Liver (tissue), 9 donors: ENCODE measurements around the gene HSFX3. TPM values are rescaled to one million over a fixed set of nuclear protein-coding genes. Genes with fewer than 3 reads are reported as not detected.

Source experiments
- DNase-seq: peaks from one replicate; pipeline ENCODE4 v3.0.0-alpha.2; 2017; ENCODE audit warnings: low spot score
- H3K27ac ChIP-seq, 2 donors: one replicate each; pipeline ENCODE4 v1.7.0; 2013; ENCODE audit warnings: inconsistent platforms in 2 of 2, low read length in 2 of 2, control low read depth in 1 of 2, low read depth in 1 of 2, mild to moderate bottlenecking in 1 of 2
- H3K27me3 ChIP-seq, 4 donors: one replicate each; pipeline versions ENCODE4 v1.6.1 to v1.7.0; 2013; ENCODE audit warnings: low read length in 3 of 4, inconsistent platforms in 1 of 4, mild to moderate bottlenecking in 1 of 4, moderate library complexity in 1 of 4; ENCODE audit not compliant: control insufficient read depth in 4 of 4, insufficient read depth in 4 of 4
- H3K36me3 ChIP-seq, 4 donors: one replicate each; pipeline versions ENCODE4 v1.6.1 to v1.7.0; 2013; ENCODE audit warnings: low read length in 3 of 4, mild to moderate bottlenecking in 3 of 4, low read depth in 1 of 4, moderate library complexity in 1 of 4; ENCODE audit not compliant: control insufficient read depth in 4 of 4, insufficient read depth in 3 of 4
- H3K4me1 ChIP-seq, 4 donors: one replicate each; pipeline versions ENCODE4 v1.6.1 to v1.7.0; 2013; ENCODE audit warnings: low read length in 3 of 4, mild to moderate bottlenecking in 3 of 4, moderate library complexity in 1 of 4; ENCODE audit not compliant: control insufficient read depth in 4 of 4, insufficient read depth in 4 of 4
- H3K4me3 ChIP-seq, 3 donors: one replicate each; pipeline versions ENCODE4 v1.6.1 to v1.7.0; 2013; ENCODE audit warnings: low read length in 3 of 3, control low read depth in 1 of 3, low read depth in 1 of 3, mild to moderate bottlenecking in 1 of 3
- H3K9ac ChIP-seq, 2 donors: one replicate each; pipeline ENCODE4 v1.7.0; 2013; ENCODE audit warnings: low read length in 2 of 2, mild to moderate bottlenecking in 2 of 2, moderate library complexity in 2 of 2, control low read depth in 1 of 2, low read depth in 1 of 2
- H3K9me3 ChIP-seq, 4 donors: one replicate each; pipeline versions ENCODE4 v1.6.1 to v1.7.0; 2013; ENCODE audit warnings: low read length in 3 of 4; ENCODE audit not compliant: control insufficient read depth in 4 of 4
- EGR1 ChIP-seq, 2 donors: IDR thresholded peaks; 2 replicates each; pipeline ENCODE4 v1.6.1; 2016 to 2018; ENCODE audit warnings: antibody characterized with exemption in 2 of 2, low read depth in 2 of 2
- FOXA1 ChIP-seq: IDR thresholded peaks from 2 replicates; pipeline ENCODE4 v1.6.1; 2016; ENCODE audit warnings: antibody characterized with exemption
- FOXA2 ChIP-seq: IDR thresholded peaks from 2 replicates; pipeline ENCODE4 v1.6.1; 2016; ENCODE audit warnings: antibody characterized with exemption
- GABPA ChIP-seq, 2 donors: IDR thresholded peaks in 1 of 2; conservative IDR thresholded peaks in 1 of 2; 2 replicates each; pipeline ENCODE4 v1.6.1; 2016; ENCODE audit warnings: antibody characterized with exemption in 2 of 2, mild to moderate bottlenecking in 1 of 2, moderate library complexity in 1 of 2
- HNF4G ChIP-seq: IDR thresholded peaks from 2 replicates; pipeline ENCODE4 v1.6.1; 2016; ENCODE audit warnings: antibody characterized with exemption
- JUND ChIP-seq, 2 donors: IDR thresholded peaks; 2 replicates each; pipeline ENCODE4 v1.6.1; 2016; ENCODE audit warnings: antibody characterized with exemption in 2 of 2
- MAX ChIP-seq: IDR thresholded peaks from 2 replicates; pipeline ENCODE4 v1.6.1; 2016; ENCODE audit warnings: antibody characterized with exemption
- NR2F2 ChIP-seq: IDR thresholded peaks from 2 replicates; pipeline ENCODE4 v1.6.1; 2016; ENCODE audit warnings: antibody characterized with exemption
- RAD21 ChIP-seq, 2 donors: IDR thresholded peaks; 2 replicates each; pipeline ENCODE4 v1.6.1; 2016; ENCODE audit warnings: antibody characterized with exemption in 2 of 2, mild to moderate bottlenecking in 2 of 2
- RXRA ChIP-seq, 2 donors: IDR thresholded peaks; 2 replicates each; pipeline ENCODE4 v1.6.1; 2017 to 2018; ENCODE audit warnings: antibody characterized with exemption in 2 of 2, mild to moderate bottlenecking in 1 of 2
- SP1 ChIP-seq: IDR thresholded peaks from 2 replicates; pipeline ENCODE4 v1.6.1; 2018; ENCODE audit warnings: antibody characterized with exemption, mild to moderate bottlenecking
- TAF1 ChIP-seq: conservative IDR thresholded peaks from 2 replicates; pipeline ENCODE4 v1.6.1; 2016; ENCODE audit warnings: antibody characterized with exemption, mild to moderate bottlenecking
- YY1 ChIP-seq: IDR thresholded peaks from 2 replicates; pipeline ENCODE4 v1.6.1; 2016; ENCODE audit warnings: antibody characterized with exemption, mild to moderate bottlenecking
- ZBTB33 ChIP-seq: IDR thresholded peaks from 2 replicates; pipeline ENCODE4 v1.6.1; 2016; ENCODE audit warnings: antibody characterized with exemption
- WGBS: extraction: QIAGEN DNeasy Blood & Tissue Kit; methylation state at CpG from one replicate; pipeline ENCODE4 v1.1.7; 2013; 5-methylcytosine and 5-hydroxymethylcytosine counted together
- polyA plus RNA-seq, 2 donors: library from polyadenylated mRNA; stranded (reverse) in 1 of 2; unstranded in 1 of 2; fragments of 200-250 nt in 1 of 2; fragments of >200 nt in 1 of 2; fragmentation: Nextera tagmentation in 1 of 2; extraction: Ambion mirVana in 1 of 2; gene quantifications; one replicate each; pipeline versions ENCODE4 v1.2.1 to v1.2.3, GENCODE V29; 2013 to 2015
- total RNA-seq, 2 donors: library from RNA; depleted of rRNA; stranded (reverse); fragments of >200 nt; gene quantifications; one replicate each; pipeline ENCODE4 v1.2.3, GENCODE V29; 2014
- TF ChIP-seq, protein P1 (sequence below): fragments of 150-350 bp; IDR thresholded peaks from 2 replicates; pipeline ENCODE4 v1.5.1; 2017; ENCODE audit warnings: improper control_type of control experiment, low read depth, low read length; ENCODE audit not compliant: missing input control
- TF ChIP-seq, protein P2 (sequence below): IDR thresholded peaks from 2 replicates; pipeline ENCODE4 v1.6.1; 2016; ENCODE audit warnings: antibody characterized with exemption, mild to moderate bottlenecking
- donor health status: healthy.
- donor health status: healthy.
- donor health status: healthy.
- donor health status: healthy.
- donor health status: healthy.

The HSFX3 gene
- total and polyA plus RNA-seq, 4 donors, result not detected

GRCh38 chrX:149570668-149571067 lies 20.9 kb upstream of the HSFX3 start:
- Histone ChIP-seq H3K36me3 (no peaks in the 10 kb centered on the region), H3K27ac (no peak overlapping the region), H3K4me1 (no peaks in the 10 kb centered on the region), H3K9ac (no peak overlapping the region), H3K9me3 (no peaks in the 10 kb centered on the region), H3K4me3 (no peak overlapping the region), H3K27me3 (no peaks in the 10 kb centered on the region)
- WGBS, result 69% methylated on average over 6 of the region's 6 CpGs
- TF ChIP-seq TAF1, result no peak
- TF ChIP-seq ZBTB33, result no peak
- no peak for TF ChIP-seq FOXA1
- TF ChIP-seq JUND (IDR thresholded peaks at IDR 0.05), result no peak
- TF ChIP-seq FOXA2, result no peak
- TF ChIP-seq GABPA (IDR thresholded peaks at IDR 0.05 in 1 of 2, conservative IDR thresholded peaks at IDR 0.05 in 1 of 2), result no peak
- TF ChIP-seq RAD21 (IDR thresholded peaks at IDR 0.05), result no peak
- TF ChIP-seq HNF4G, result no peak
- no peak for TF ChIP-seq YY1
- DNase-seq, result no peak

- TF ChIP-seq TAF1 (no peak), MAX (no peak), RAD21 (IDR thresholded peaks at IDR 0.05) (no peak), FOXA1 (no peak), SP1 (no peak), EGR1 (IDR thresholded peaks at IDR 0.05; ENCODE audit: low read depth in 2 of 2) (no peak), YY1 (no peak), GABPA (IDR thresholded peaks at IDR 0.05 in 1 of 2, conservative IDR thresholded peaks at IDR 0.05 in 1 of 2) (no peak), RXRA (IDR thresholded peaks at IDR 0.05) (no peak), JUND (IDR thresholded peaks at IDR 0.05) (no peak), FOXA2 (no peak), NR2F2 (no peak)
- TF ChIP-seq, protein P1, sequence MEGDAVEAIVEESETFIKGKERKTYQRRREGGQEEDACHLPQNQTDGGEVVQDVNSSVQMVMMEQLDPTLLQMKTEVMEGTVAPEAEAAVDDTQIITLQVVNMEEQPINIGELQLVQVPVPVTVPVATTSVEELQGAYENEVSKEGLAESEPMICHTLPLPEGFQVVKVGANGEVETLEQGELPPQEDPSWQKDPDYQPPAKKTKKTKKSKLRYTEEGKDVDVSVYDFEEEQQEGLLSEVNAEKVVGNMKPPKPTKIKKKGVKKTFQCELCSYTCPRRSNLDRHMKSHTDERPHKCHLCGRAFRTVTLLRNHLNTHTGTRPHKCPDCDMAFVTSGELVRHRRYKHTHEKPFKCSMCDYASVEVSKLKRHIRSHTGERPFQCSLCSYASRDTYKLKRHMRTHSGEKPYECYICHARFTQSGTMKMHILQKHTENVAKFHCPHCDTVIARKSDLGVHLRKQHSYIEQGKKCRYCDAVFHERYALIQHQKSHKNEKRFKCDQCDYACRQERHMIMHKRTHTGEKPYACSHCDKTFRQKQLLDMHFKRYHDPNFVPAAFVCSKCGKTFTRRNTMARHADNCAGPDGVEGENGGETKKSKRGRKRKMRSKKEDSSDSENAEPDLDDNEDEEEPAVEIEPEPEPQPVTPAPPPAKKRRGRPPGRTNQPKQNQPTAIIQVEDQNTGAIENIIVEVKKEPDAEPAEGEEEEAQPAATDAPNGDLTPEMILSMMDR, result no peak
- TF ChIP-seq, protein P2, sequence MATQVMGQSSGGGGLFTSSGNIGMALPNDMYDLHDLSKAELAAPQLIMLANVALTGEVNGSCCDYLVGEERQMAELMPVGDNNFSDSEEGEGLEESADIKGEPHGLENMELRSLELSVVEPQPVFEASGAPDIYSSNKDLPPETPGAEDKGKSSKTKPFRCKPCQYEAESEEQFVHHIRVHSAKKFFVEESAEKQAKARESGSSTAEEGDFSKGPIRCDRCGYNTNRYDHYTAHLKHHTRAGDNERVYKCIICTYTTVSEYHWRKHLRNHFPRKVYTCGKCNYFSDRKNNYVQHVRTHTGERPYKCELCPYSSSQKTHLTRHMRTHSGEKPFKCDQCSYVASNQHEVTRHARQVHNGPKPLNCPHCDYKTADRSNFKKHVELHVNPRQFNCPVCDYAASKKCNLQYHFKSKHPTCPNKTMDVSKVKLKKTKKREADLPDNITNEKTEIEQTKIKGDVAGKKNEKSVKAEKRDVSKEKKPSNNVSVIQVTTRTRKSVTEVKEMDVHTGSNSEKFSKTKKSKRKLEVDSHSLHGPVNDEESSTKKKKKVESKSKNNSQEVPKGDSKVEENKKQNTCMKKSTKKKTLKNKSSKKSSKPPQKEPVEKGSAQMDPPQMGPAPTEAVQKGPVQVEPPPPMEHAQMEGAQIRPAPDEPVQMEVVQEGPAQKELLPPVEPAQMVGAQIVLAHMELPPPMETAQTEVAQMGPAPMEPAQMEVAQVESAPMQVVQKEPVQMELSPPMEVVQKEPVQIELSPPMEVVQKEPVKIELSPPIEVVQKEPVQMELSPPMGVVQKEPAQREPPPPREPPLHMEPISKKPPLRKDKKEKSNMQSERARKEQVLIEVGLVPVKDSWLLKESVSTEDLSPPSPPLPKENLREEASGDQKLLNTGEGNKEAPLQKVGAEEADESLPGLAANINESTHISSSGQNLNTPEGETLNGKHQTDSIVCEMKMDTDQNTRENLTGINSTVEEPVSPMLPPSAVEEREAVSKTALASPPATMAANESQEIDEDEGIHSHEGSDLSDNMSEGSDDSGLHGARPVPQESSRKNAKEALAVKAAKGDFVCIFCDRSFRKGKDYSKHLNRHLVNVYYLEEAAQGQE, result no peak
- Histone ChIP-seq H3K9me3 (no peaks in the 10 kb centered on the region), H3K27me3 (no peaks in the 10 kb centered on the region), H3K4me1 (no peaks in the 10 kb centered on the region), H3K4me3 (no peak overlapping the region), H3K27ac (no peak overlapping the region), H3K36me3 (no peaks in the 10 kb centered on the region), H3K9ac (no peak overlapping the region)
- DNase-seq, result no peak
- 66% methylated on average over 2 of the region's 2 CpGs for WGBS
Observed at GRCh38 chrX:149569770-149570169, 20.0 kb upstream of the HSFX3 start.
